ENCODE measurements around the gene BMPR1A.

BMPR1A gene

GRCh38 chr10:86872757-86873156 lies 116.3 kb downstream of the BMPR1A start:
- no peak for DNase-seq (ENCODE audit: extremely low spot score)
- CTCF ChIA-PET: no interaction called here
- no peak for TF ChIP-seq BHLHE40 (IDR thresholded peaks at IDR 0.05; ENCODE audit: borderline replicate concordance)
- POLR2A ChIA-PET: interaction anchor here (2.0 kb wide), 1 partner anchor 117 kb away, joined by 4 read pairs; the partner anchor contains the start of gene BMPR1A

GRCh38 chr10:86876748-86877147 lies 120.3 kb downstream of the BMPR1A start:
- ChIA-PET CTCF (interaction anchor here (0.8 kb wide), 1 partner anchor 18 kb away, joined by 3 read pairs; no protein-coding TSS in a partner anchor), POLR2A (interaction anchor here (1.6 kb wide), 1 partner anchor 78 kb away, joined by 3 read pairs; no protein-coding TSS in a partner anchor)
- no peak for TF ChIP-seq HDGF (IDR thresholded peaks at IDR 0.05; ENCODE audit: borderline replicate concordance)
- no peak for TF ChIP-seq SP1 (IDR thresholded peaks at IDR 0.05)
- TF ChIP-seq CTBP1 (IDR thresholded peaks at IDR 0.05; ENCODE audit: borderline replicate concordance): no peak
- no peak for TF ChIP-seq ZNF384 (IDR thresholded peaks at IDR 0.05)
- TF ChIP-seq FOXM1 (IDR thresholded peaks at IDR 0.05; ENCODE audit: borderline replicate concordance): no peak
- no peak for TF ChIP-seq NFRKB (IDR thresholded peaks at IDR 0.05)
- DNase-seq (ENCODE audit: extremely low spot score): no peak

GRCh38 chr10:86878983-86879713 lies 122.7 kb downstream of the BMPR1A start:
- ChIA-PET CTCF (interaction anchor here (1.0 kb wide), 1 partner anchor 21 kb away, joined by 3 read pairs; no protein-coding TSS in a partner anchor), POLR2A (no interaction called here)
- no peak for TF ChIP-seq BHLHE40 (IDR thresholded peaks at IDR 0.05; ENCODE audit: borderline replicate concordance)
- no peak for TF ChIP-seq FOXA1 (IDR thresholded peaks at IDR 0.05)
- TF ChIP-seq ZNF384 (IDR thresholded peaks at IDR 0.05): no peak
- no peak for TF ChIP-seq NFRKB (IDR thresholded peaks at IDR 0.05)
- TF ChIP-seq ELF4 (IDR thresholded peaks at IDR 0.05): no peak
- no peak for TF ChIP-seq ARNT (IDR thresholded peaks at IDR 0.05)
- no peak for DNase-seq (ENCODE audit: extremely low spot score)

- TF ChIP-seq ELF4 (IDR thresholded peaks at IDR 0.05): no peak
- CTCF ChIA-PET: no interaction called here
- POLR2A ChIA-PET: no interaction called here
- DNase-seq (ENCODE audit: extremely low spot score): no peak
Measured at GRCh38 chr10:86880971-86881370, 124.6 kb downstream of the BMPR1A start.

GRCh38 chr10:86888585-86889381 lies 132.4 kb downstream of the BMPR1A start:
- ChIA-PET POLR2A (interaction anchor here (0.7 kb wide), 1 partner anchor 131 kb away, joined by 3 read pairs; no protein-coding TSS in a partner anchor), CTCF (interaction anchor here (0.8 kb wide), 1 partner anchor 11 kb away, joined by 3 read pairs; no protein-coding TSS in a partner anchor)
- no peak for DNase-seq (ENCODE audit: extremely low spot score)
- TF ChIP-seq FOXM1 (IDR thresholded peaks at IDR 0.05; ENCODE audit: borderline replicate concordance): no peak
- TF ChIP-seq HDGF (IDR thresholded peaks at IDR 0.05; ENCODE audit: borderline replicate concordance): no peak
- no peak for TF ChIP-seq NFRKB (IDR thresholded peaks at IDR 0.05)
- no peak for TF ChIP-seq BHLHE40 (IDR thresholded peaks at IDR 0.05; ENCODE audit: borderline replicate concordance)
- TF ChIP-seq FOXK2 (IDR thresholded peaks at IDR 0.05): no peak
- TF ChIP-seq SUZ12 (IDR thresholded peaks at IDR 0.05): no peak

GRCh38 chr10:86889997-86890396 lies 133.6 kb downstream of the BMPR1A start:
- DNase-seq (ENCODE audit: extremely low spot score): no peak
- ChIA-PET POLR2A (interaction anchor here (0.7 kb wide), 1 partner anchor 133 kb away, joined by 3 read pairs; no protein-coding TSS in a partner anchor), CTCF (interaction anchor here (0.6 kb wide), 1 partner anchor 295 kb away, joined by 3 read pairs; no protein-coding TSS in a partner anchor)
- TF ChIP-seq PKNOX1 (IDR thresholded peaks at IDR 0.05) (no peak), FOXK2 (IDR thresholded peaks at IDR 0.05) (no peak), HDGF (IDR thresholded peaks at IDR 0.05; ENCODE audit: borderline replicate concordance) (no peak), FOXA1 (IDR thresholded peaks at IDR 0.05) (no peak), ZNF384 (IDR thresholded peaks at IDR 0.05) (no peak), CTBP1 (IDR thresholded peaks at IDR 0.05; ENCODE audit: borderline replicate concordance) (no peak), ARNT (IDR thresholded peaks at IDR 0.05) (no peak), SP1 (IDR thresholded peaks at IDR 0.05) (no peak), L3MBTL2 (conservative IDR thresholded peaks at IDR 0.05) (no peak), ELF4 (IDR thresholded peaks at IDR 0.05) (no peak), NFRKB (IDR thresholded peaks at IDR 0.05) (no peak), SUZ12 (IDR thresholded peaks at IDR 0.05) (no peak), LEF1 (IDR thresholded peaks at IDR 0.05; ENCODE audit: borderline replicate concordance) (no peak), TARDBP (IDR thresholded peaks at IDR 0.05) (no peak), BHLHE40 (IDR thresholded peaks at IDR 0.05; ENCODE audit: borderline replicate concordance) (no peak)

GRCh38 chr10:86898511-86898910 lies 142.1 kb downstream of the BMPR1A start:
- TF ChIP-seq PKNOX1 (IDR thresholded peaks at IDR 0.05) (no peak), HDGF (IDR thresholded peaks at IDR 0.05; ENCODE audit: borderline replicate concordance) (no peak), SUZ12 (IDR thresholded peaks at IDR 0.05) (no peak), ZNF384 (IDR thresholded peaks at IDR 0.05) (no peak), L3MBTL2 (conservative IDR thresholded peaks at IDR 0.05) (no peak), FOXK2 (IDR thresholded peaks at IDR 0.05) (no peak), CTBP1 (IDR thresholded peaks at IDR 0.05; ENCODE audit: borderline replicate concordance) (no peak), BHLHE40 (IDR thresholded peaks at IDR 0.05; ENCODE audit: borderline replicate concordance) (no peak), LEF1 (IDR thresholded peaks at IDR 0.05; ENCODE audit: borderline replicate concordance) (no peak), ARNT (IDR thresholded peaks at IDR 0.05) (no peak), TARDBP (IDR thresholded peaks at IDR 0.05) (no peak), FOXA1 (IDR thresholded peaks at IDR 0.05) (no peak), ELF4 (IDR thresholded peaks at IDR 0.05) (no peak), FOXM1 (IDR thresholded peaks at IDR 0.05; ENCODE audit: borderline replicate concordance) (no peak), SP1 (IDR thresholded peaks at IDR 0.05) (no peak), NFRKB (IDR thresholded peaks at IDR 0.05) (no peak)
- ChIA-PET CTCF (interaction anchor here (0.8 to 1.7 kb wide), 3 partner anchors 11 to 205 kb away, joined by 3 read pairs; no protein-coding TSS in a partner anchor), POLR2A (interaction anchor here (1.2 to 2.3 kb wide), 2 partner anchors 142 to 187 kb away, joined by 3 to 8 read pairs; partner anchors contain the start of gene BMPR1A)
- DNase-seq (ENCODE audit: extremely low spot score): no peak
